ENCODE measurements around the gene DNAJC1.

DNA sequence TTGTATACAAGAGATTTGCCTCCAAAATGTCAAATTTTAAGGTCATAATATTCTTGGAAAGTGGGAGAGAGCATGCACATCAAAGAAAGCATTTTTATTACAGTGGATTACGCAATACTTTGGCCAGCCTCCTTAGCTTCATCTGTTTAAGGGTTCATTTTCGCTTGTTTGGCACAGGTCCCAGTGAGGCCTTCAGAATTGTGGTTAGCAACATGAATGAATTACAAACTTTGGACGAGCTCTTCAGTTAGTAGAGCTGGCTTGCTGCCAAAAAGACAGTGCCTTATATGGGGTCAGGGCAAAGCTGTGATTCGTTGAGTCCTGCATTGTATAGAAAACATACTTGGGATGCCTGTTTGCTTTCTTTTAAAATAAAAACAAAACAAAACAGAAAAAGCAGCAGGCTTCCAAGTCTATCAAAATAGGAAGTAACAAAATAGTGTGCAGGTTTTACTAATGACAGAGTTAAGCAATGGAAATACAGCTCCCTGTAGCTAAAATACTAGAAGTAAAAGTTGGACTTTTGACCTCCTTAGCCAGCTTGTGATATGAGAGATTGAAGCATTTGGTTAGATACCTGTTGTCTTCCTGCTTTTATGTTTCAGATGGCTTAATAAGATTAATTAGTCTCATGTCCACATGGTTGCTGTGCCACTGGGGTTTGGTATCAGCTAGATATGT lies 278.7 kb downstream of the DNAJC1 start:
- TF ChIP-seq, protein P1, sequence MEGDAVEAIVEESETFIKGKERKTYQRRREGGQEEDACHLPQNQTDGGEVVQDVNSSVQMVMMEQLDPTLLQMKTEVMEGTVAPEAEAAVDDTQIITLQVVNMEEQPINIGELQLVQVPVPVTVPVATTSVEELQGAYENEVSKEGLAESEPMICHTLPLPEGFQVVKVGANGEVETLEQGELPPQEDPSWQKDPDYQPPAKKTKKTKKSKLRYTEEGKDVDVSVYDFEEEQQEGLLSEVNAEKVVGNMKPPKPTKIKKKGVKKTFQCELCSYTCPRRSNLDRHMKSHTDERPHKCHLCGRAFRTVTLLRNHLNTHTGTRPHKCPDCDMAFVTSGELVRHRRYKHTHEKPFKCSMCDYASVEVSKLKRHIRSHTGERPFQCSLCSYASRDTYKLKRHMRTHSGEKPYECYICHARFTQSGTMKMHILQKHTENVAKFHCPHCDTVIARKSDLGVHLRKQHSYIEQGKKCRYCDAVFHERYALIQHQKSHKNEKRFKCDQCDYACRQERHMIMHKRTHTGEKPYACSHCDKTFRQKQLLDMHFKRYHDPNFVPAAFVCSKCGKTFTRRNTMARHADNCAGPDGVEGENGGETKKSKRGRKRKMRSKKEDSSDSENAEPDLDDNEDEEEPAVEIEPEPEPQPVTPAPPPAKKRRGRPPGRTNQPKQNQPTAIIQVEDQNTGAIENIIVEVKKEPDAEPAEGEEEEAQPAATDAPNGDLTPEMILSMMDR (IDR thresholded peaks at IDR 0.05; ENCODE audit: low read depth, low read length, poor library complexity, severe bottlenecking): no peak
- no peak for TF ChIP-seq EZH2phosphoT487 (IDR thresholded peaks at IDR 0.05; ENCODE audit: borderline replicate concordance, low read length)
